ELF-1 (cell line): Measurements from ENCODE around the gene NIT1.
A peak's percentile ranks its signal among the peaks of the same experiment; 100 is the strongest.

ENCODE experiments used
- DNase-seq: peaks from one replicate; pipeline ENCODE4 v3.0.0-alpha.2; 2016; ENCODE audit warnings: low read depth, low spot score

The NIT1 gene

GRCh38 chr1:161083748-161084596, 33.9 kb upstream of the NIT1 start:
- DNase-seq: no peak

- DNase-seq: peak; percentile 41
Measured at GRCh38 chr1:161084597-161084988, 33.3 kb upstream of the NIT1 start.

GRCh38 chr1:161085165-161085564, 32.7 kb upstream of the NIT1 start:
- DNase-seq: peak; percentile 63

- DNase-seq: no peak
Measured at GRCh38 chr1:161086457-161086856, 31.4 kb upstream of the NIT1 start.

- DNase-seq: no peak
Measured at GRCh38 chr1:161088587-161089110, 29.3 kb upstream of the NIT1 start.

- peak; percentile 41 for DNase-seq
Measured at GRCh38 chr1:161089251-161089924, 28.5 kb upstream of the NIT1 start, which contains the start of gene NECTIN4. Gene NECTIN4 (minus strand): TSS chr1:161089558. CDS start chr1:161089296, 262 bp downstream.

GRCh38 chr1:161089938-161090337, 28.0 kb upstream of the NIT1 start:
- no peak for DNase-seq

GRCh38 chr1:161090617-161091016, 27.3 kb upstream of the NIT1 start:
- no peak for DNase-seq

GRCh38 chr1:161091093-161091492, 26.8 kb upstream of the NIT1 start:
- no peak for DNase-seq

- DNase-seq: no peak
Measured at GRCh38 chr1:161091796-161092507, 26.0 kb upstream of the NIT1 start.

- no peak for DNase-seq
Measured at GRCh38 chr1:161092621-161093028, 25.3 kb upstream of the NIT1 start.

GRCh38 chr1:161094481-161094880, 23.4 kb upstream of the NIT1 start:
- no peak for DNase-seq

GRCh38 chr1:161095230-161095629, 22.7 kb upstream of the NIT1 start:
- no peak for DNase-seq

GRCh38 chr1:161096015-161096414, 21.9 kb upstream of the NIT1 start:
- DNase-seq: no peak

GRCh38 chr1:161096530-161096929, 21.4 kb upstream of the NIT1 start:
- no peak for DNase-seq

- DNase-seq: peak; percentile 95
Measured at GRCh38 chr1:161098210-161099068, 19.5 kb upstream of the NIT1 start, which contains the start of gene KLHDC9. Gene KLHDC9 (plus strand): TSS chr1:161098361. CDS start chr1:161098536, 175 bp downstream.

GRCh38 chr1:161099090-161099802, 18.7 kb upstream of the NIT1 start:
- DNase-seq: no peak

- DNase-seq: no peak
Measured at GRCh38 chr1:161100556-161100955, 17.3 kb upstream of the NIT1 start.

- no peak for DNase-seq
Measured at GRCh38 chr1:161106431-161106830, 11.5 kb upstream of the NIT1 start.

- DNase-seq: no peak
Measured at GRCh38 chr1:161111117-161111516, 6.8 kb upstream of the NIT1 start.
